ENCODE measurements around the gene RFX3. TPM values are rescaled to one million over a fixed set of nuclear protein-coding genes. Genes with fewer than 3 reads are reported as not detected.

Gene RFX3
- total and polyA plus RNA-seq, 2 experiments from 2014 or later: 5.8 to 7.9 TPM

DNA sequence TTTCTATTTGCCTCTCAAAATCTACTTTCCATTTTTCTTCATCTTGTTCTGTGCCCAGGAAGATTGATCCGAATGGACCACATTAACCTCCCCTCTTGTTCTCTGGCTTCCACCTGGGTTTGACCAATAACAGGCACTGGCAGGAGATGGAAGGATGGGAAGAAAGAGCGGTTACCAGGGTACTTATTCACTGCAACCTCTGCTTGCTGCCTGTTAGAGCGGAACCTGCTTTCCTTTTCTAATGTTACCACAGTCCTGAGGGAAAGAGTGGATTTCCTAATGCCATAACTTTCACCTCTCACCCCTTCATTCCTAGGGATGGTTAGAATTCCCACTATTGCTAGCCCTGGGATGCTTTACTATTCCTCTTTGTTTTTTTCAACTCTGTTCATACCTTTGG lies 262.1 kb downstream of the RFX3 start:
- Histone ChIP-seq H4K20me1 (ENCODE audit: insufficient read depth, poor library complexity, severe bottlenecking) (no peaks in the 10 kb centered on the region), H3K27me3 (no peaks in the 10 kb centered on the region), H3K9me2 (replicated peaks; ENCODE audit: insufficient read depth) (no peaks in the 10 kb centered on the region), H3K79me2 (no peaks in the 10 kb centered on the region), H3K9me3 (ENCODE audit: low read depth) (no peaks in the 10 kb centered on the region), H3K4me1 (ENCODE audit: insufficient read depth) (no peaks in the 10 kb centered on the region), H3K27ac (no peak overlapping the region), H3K4me3 (no peak overlapping the region), H3K4me2 (no peak overlapping the region), H3K36me3 (replicated peaks; ENCODE audit: insufficient read depth, low read depth) (no peaks in the 10 kb centered on the region), H2AFZ (no peak overlapping the region)
- no peak for DNase-seq (ENCODE audit: low spot score)
- 97% methylated on average over 3 of the region's 3 CpGs for WGBS (ENCODE audit: low lambda C conversion rate, missing lambda C conversion rate)
- TF ChIP-seq EZH2phosphoT487 (IDR thresholded peaks at IDR 0.05; ENCODE audit: low read depth, severe bottlenecking, unreplicated experiment) (no peak), EZH2 (IDR thresholded peaks at IDR 0.05; ENCODE audit: borderline replicate concordance) (no peak)
- TF ChIP-seq, protein P1, sequence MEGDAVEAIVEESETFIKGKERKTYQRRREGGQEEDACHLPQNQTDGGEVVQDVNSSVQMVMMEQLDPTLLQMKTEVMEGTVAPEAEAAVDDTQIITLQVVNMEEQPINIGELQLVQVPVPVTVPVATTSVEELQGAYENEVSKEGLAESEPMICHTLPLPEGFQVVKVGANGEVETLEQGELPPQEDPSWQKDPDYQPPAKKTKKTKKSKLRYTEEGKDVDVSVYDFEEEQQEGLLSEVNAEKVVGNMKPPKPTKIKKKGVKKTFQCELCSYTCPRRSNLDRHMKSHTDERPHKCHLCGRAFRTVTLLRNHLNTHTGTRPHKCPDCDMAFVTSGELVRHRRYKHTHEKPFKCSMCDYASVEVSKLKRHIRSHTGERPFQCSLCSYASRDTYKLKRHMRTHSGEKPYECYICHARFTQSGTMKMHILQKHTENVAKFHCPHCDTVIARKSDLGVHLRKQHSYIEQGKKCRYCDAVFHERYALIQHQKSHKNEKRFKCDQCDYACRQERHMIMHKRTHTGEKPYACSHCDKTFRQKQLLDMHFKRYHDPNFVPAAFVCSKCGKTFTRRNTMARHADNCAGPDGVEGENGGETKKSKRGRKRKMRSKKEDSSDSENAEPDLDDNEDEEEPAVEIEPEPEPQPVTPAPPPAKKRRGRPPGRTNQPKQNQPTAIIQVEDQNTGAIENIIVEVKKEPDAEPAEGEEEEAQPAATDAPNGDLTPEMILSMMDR (IDR thresholded peaks at IDR 0.05; ENCODE audit: poor library complexity): no peak

DNA sequence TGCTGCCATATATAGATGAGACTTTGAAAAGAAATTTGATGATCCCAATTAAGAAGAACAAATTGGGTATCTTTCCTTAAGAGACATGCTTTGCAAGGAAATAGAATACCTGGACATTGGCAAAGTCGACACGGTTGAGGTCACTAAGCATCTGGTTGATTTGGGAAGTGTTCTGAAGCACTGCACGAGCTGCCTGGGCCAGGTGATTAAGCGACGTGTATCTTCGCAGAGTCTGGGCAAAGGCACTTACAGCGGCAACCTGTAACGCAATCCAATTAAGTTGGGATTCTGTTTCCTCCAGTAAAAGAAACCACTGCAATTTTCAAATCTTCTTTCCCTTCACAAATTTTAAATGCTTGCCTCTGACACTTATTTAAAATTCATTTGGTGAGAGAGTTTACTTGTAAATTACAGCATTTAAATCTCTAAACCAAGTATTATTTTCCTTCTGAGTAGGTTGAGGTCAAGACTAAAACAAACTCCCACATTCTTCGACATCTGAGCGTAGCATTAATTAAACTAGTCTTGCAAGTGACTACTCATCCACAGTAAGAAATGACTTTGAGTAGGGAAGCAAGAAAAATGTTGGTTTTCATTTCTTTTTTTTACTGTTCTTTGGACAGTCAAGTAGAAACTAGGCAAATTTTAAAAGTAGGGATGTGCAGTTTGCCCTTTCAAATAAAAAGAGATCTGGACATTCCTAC lies 262.8 kb downstream of the RFX3 start:
- no peaks in the 10 kb centered on the region for H3K36me3 ChIP-seq (replicated peaks; ENCODE audit: insufficient read depth, low read depth)
- no peak overlapping the region for H3K4me2 ChIP-seq
- DNase-seq (ENCODE audit: low spot score): no peak
- H2AFZ ChIP-seq: no peak overlapping the region
- no peaks in the 10 kb centered on the region for H3K9me2 ChIP-seq (replicated peaks; ENCODE audit: insufficient read depth)
- TF ChIP-seq, protein P1 (IDR thresholded peaks at IDR 0.05; ENCODE audit: poor library complexity): no peak
- TF ChIP-seq EZH2phosphoT487 (IDR thresholded peaks at IDR 0.05; ENCODE audit: low read depth, severe bottlenecking, unreplicated experiment) (no peak), EZH2 (IDR thresholded peaks at IDR 0.05; ENCODE audit: borderline replicate concordance) (no peak)
- H3K9me3 ChIP-seq (ENCODE audit: low read depth): no peaks in the 10 kb centered on the region
- H3K27ac ChIP-seq: no peak overlapping the region
- WGBS (ENCODE audit: low lambda C conversion rate, missing lambda C conversion rate): 95% methylated on average over 10 of the region's 10 CpGs
- no peaks in the 10 kb centered on the region for H3K27me3 ChIP-seq
- no peaks in the 10 kb centered on the region for H4K20me1 ChIP-seq (ENCODE audit: insufficient read depth, poor library complexity, severe bottlenecking)
- H3K4me3 ChIP-seq: no peak overlapping the region
- no peaks in the 10 kb centered on the region for H3K79me2 ChIP-seq
- no peaks in the 10 kb centered on the region for H3K4me1 ChIP-seq (ENCODE audit: insufficient read depth)

DNA sequence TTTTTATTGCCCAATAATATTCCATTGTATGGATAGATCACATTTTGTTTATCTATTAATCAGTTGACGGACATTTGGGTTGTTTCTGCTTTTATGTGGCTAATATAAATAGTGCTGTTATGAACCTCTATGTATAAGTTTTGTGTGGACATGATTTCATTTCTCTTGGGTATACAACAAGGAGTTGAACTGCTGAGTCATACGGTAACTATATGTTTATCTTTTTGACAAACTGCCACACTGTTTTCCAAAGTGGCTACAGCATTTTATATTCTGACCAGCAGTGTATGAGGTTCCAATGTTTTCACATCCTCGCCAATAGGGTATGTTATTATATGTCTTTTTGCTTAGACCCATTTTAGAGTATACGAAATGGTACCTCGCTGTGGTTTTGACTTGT lies 264.3 kb downstream of the RFX3 start:
- H3K79me2 ChIP-seq: no peaks in the 10 kb centered on the region
- no peaks in the 10 kb centered on the region for H3K27me3 ChIP-seq
- no peak for DNase-seq (ENCODE audit: low spot score)
- no peaks in the 10 kb centered on the region for H3K36me3 ChIP-seq (replicated peaks; ENCODE audit: insufficient read depth, low read depth)
- H3K9me2 ChIP-seq (replicated peaks; ENCODE audit: insufficient read depth): no peaks in the 10 kb centered on the region
- H3K9me3 ChIP-seq (ENCODE audit: low read depth): no peaks in the 10 kb centered on the region
- no peak overlapping the region for H3K27ac ChIP-seq
- 91% methylated on average over 5 of the region's 5 CpGs for WGBS (ENCODE audit: low lambda C conversion rate, missing lambda C conversion rate)
- H3K4me2 ChIP-seq: no peak overlapping the region
- no peaks in the 10 kb centered on the region for H3K4me1 ChIP-seq (ENCODE audit: insufficient read depth)
- H2AFZ ChIP-seq: no peak overlapping the region
- TF ChIP-seq, protein P1 (IDR thresholded peaks at IDR 0.05; ENCODE audit: poor library complexity): no peak
- TF ChIP-seq EZH2phosphoT487 (IDR thresholded peaks at IDR 0.05; ENCODE audit: low read depth, severe bottlenecking, unreplicated experiment): no peak
- TF ChIP-seq EZH2 (IDR thresholded peaks at IDR 0.05; ENCODE audit: borderline replicate concordance): no peak
- no peak overlapping the region for H3K4me3 ChIP-seq
- H4K20me1 ChIP-seq (ENCODE audit: insufficient read depth, poor library complexity, severe bottlenecking): no peaks in the 10 kb centered on the region
